Kidney (tissue), 14 donors: ENCODE data around the gene ZNF836. TPM values are rescaled to one million over a fixed set of nuclear protein-coding genes. Genes with fewer than 3 reads are reported as not detected.

Experiments
- DNase-seq, 5 donors: peaks; one replicate each; pipeline ENCODE4 v3.0.0-alpha.2; 2013 to 2020
- FAIRE-seq: peaks from 2 replicates; lab custom pipeline; 2012; peaks lifted over from hg19 to GRCh38; lab: Jason Lieb, UNC
- H3K27ac ChIP-seq, 2 donors: one replicate each; pipeline ENCODE4 v1.7.0; 2013; ENCODE audit warnings: low read depth in 2 of 2, low read length in 2 of 2, inconsistent platforms in 1 of 2
- H3K27me3 ChIP-seq: one replicate; pipeline ENCODE4 v1.7.1; 2013; ENCODE audit warnings: low read length, inconsistent platforms; ENCODE audit not compliant: control insufficient read depth, insufficient read depth
- H3K36me3 ChIP-seq, 3 donors: one replicate each; pipeline versions ENCODE4 v1.7.0 to v1.7.1; 2013; ENCODE audit warnings: low read length in 3 of 3, control low read depth in 1 of 3, inconsistent platforms in 1 of 3; ENCODE audit not compliant: insufficient read depth in 3 of 3, control insufficient read depth in 2 of 3
- H3K4me1 ChIP-seq, 3 donors: one replicate each; pipeline versions ENCODE4 v1.7.0 to v1.7.1; 2013; ENCODE audit warnings: low read length in 3 of 3, inconsistent platforms in 1 of 3, low read depth in 1 of 3; ENCODE audit not compliant: control insufficient read depth in 2 of 3, insufficient read depth in 2 of 3
- H3K4me3 ChIP-seq, 3 donors: one replicate each; pipeline versions ENCODE4 v1.7.0 to v1.8.1; 2013; ENCODE audit warnings: low read length in 3 of 3, control low read depth in 1 of 3, inconsistent platforms in 1 of 3
- H3K9ac ChIP-seq, 3 donors: one replicate each; pipeline versions ENCODE4 v1.7.0 to v1.7.1; 2013; ENCODE audit warnings: low read length in 3 of 3, control low read depth in 1 of 3, inconsistent platforms in 1 of 3
- H3K9me3 ChIP-seq, 3 donors: one replicate each; pipeline versions ENCODE4 v1.7.0 to v1.7.1; 2013; ENCODE audit warnings: low read length in 3 of 3, control low read depth in 1 of 3, inconsistent platforms in 1 of 3; ENCODE audit not compliant: control insufficient read depth in 2 of 3, insufficient read depth in 1 of 3
- intact Hi-C: fragments of 100-400 bp; cut with DNase I; formaldehyde crosslinking; loops from one replicate; pipeline ENCODE4 v1.11.1; 2022
- polyA plus RNA-seq: library from polyadenylated mRNA; stranded (reverse); fragments of 350-450 nt; fragmentation: Illumina TruSeq; extraction: RNeasy Lipid Tissue Mini Kit (QIAGEN cat#74804); gene quantifications from one replicate; pipeline ENCODE4 v1.2.3, GENCODE V29; 2014; ENCODE audit warnings: low read depth, low replicate concordance; ENCODE audit not compliant: insufficient read depth
- total RNA-seq: library from RNA; stranded (reverse); fragmentation: NEBNext Ultra II Directional; extraction: Animal tissue kit (Norgen Biotek cat#: 25700); gene quantifications from one replicate; pipeline ENCODE4 v1.2.1, GENCODE V29; 2021
- TF ChIP-seq, protein P1 (sequence below): IDR thresholded peaks from 3 replicates; pipeline ENCODE4 v1.5.1; 2012; ENCODE audit warnings: mild to moderate bottlenecking, moderate library complexity, borderline replicate concordance; ENCODE audit not compliant: insufficient read depth; ENCODE audit errors: extremely low read depth
- donor health status: control.
- donor health status: control.
- donor health status: control.
- donor health status: control.
- donor health status: control.
- donor health status: DM: yes; HTN: yes; CAD: no.
- donor health status: Normal renal cell carcinoma (clear cell type).

ZNF836 gene
- total and polyA plus RNA-seq, 2 donors from 2014 or later = 7.1 to 21.9 TPM

DNA sequence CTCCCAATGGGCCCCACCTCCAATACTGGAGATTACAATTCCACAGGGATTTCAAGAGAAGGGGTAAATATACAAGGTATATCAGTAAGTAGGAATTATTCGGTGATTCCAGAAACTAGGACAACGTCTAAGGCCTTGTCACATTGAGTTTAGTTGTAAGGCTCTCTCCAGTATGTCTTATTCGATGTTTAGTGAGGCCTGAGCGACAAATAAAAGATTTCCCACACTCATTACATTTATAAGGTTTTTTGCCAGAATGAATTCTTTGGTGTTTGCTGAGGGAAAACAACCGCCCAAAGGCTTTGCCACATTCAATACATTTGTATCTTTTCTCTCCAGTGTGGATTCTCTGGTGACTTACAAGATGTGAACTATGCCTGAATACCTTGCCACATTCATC is 56.7 kb downstream of the ZNF836 start:
- H3K9me3 ChIP-seq = peaks cover 32 to 94% (median 65%) of the 10 kb centered on the region in 3 donors
- no peak overlapping the region for H3K27ac ChIP-seq
- TF ChIP-seq, protein P1, sequence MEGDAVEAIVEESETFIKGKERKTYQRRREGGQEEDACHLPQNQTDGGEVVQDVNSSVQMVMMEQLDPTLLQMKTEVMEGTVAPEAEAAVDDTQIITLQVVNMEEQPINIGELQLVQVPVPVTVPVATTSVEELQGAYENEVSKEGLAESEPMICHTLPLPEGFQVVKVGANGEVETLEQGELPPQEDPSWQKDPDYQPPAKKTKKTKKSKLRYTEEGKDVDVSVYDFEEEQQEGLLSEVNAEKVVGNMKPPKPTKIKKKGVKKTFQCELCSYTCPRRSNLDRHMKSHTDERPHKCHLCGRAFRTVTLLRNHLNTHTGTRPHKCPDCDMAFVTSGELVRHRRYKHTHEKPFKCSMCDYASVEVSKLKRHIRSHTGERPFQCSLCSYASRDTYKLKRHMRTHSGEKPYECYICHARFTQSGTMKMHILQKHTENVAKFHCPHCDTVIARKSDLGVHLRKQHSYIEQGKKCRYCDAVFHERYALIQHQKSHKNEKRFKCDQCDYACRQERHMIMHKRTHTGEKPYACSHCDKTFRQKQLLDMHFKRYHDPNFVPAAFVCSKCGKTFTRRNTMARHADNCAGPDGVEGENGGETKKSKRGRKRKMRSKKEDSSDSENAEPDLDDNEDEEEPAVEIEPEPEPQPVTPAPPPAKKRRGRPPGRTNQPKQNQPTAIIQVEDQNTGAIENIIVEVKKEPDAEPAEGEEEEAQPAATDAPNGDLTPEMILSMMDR = no peak
- intact Hi-C loops = no loop called here
- DNase-seq (no peak), FAIRE-seq (no peak)
- peaks cover 26 to 41% (median 35%) of the 10 kb centered on the region in 3 donors for H3K36me3 ChIP-seq
- H3K4me3 ChIP-seq = peak overlapping the region in 2 of 3 donors; percentile 5 to 29
- no peaks in the 10 kb centered on the region for H3K27me3 ChIP-seq
- H3K4me1 ChIP-seq = no peaks in the 10 kb centered on the region
- H3K9ac ChIP-seq = no peak overlapping the region

DNA sequence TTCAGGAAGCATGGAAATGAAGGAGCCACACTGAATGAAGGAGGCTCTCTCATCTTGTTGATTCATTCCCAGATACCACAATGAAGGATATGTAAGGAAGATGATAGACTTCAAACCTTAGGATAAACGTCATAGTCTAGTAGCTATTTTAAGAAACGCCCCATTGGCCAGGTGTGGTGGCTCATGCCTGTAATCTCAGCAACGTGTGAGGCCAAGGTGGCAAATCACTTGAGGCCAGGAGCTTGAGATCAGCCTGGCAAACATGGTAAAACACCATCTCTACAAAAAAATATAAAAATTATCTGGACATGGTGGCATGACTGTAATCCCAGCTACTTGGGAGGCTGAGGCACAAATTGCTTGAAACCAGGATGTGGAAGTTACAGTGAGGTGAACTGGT is 58.8 kb downstream of the ZNF836 start:
- FAIRE-seq (no peak), DNase-seq (no peak)
- no peaks in the 10 kb centered on the region for H3K4me1 ChIP-seq
- H3K27me3 ChIP-seq = no peaks in the 10 kb centered on the region
- H3K9ac ChIP-seq = no peak overlapping the region
- no peak overlapping the region for H3K4me3 ChIP-seq
- peaks cover 16 to 22% (median 21%) of the 10 kb centered on the region in 3 donors for H3K36me3 ChIP-seq
- intact Hi-C loops = no loop called here
- peaks cover 23 to 82% (median 52%) of the 10 kb centered on the region in 3 donors for H3K9me3 ChIP-seq
- H3K27ac ChIP-seq = no peak overlapping the region
- TF ChIP-seq, protein P1 = no peak

DNA sequence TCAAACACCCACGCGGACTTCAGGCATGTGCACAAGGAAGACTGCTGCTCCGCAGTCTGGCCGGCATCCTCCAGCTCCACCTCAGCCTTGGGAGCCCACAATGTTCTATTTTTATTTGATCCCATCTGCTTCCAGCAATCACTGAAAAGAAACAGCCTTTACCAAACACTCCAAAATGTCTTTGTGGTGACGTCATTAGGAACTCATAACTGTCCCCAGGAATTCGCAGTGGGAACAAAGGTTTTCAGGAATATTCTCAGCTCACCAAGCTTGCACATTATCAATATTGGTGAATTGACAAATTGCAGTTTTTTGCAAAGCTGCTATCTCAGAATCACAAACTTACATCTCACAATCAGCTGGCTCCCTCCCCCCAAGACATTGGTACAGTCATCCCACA is 60.6 kb downstream of the ZNF836 start:
- H3K4me1 ChIP-seq = no peaks in the 10 kb centered on the region
- H3K27me3 ChIP-seq = no peaks in the 10 kb centered on the region
- H3K36me3 ChIP-seq = peaks cover 5 to 11% (median 6%) of the 10 kb centered on the region in 3 donors
- no peak overlapping the region for H3K9ac ChIP-seq
- H3K9me3 ChIP-seq = peaks cover 16 to 73% (median 41%) of the 10 kb centered on the region in 3 donors
- intact Hi-C loops = no loop called here
- FAIRE-seq (no peak), DNase-seq (no peak)
- TF ChIP-seq, protein P1 = no peak
- no peak overlapping the region for H3K4me3 ChIP-seq
- H3K27ac ChIP-seq = no peak overlapping the region

Other genes starting within 250 kb of the ZNF836 start
- 6.9 TPM for gene ZNF613, start 244.1 kb downstream of the ZNF836 start, total RNA-seq
- 5.8 TPM for gene ZNF613, start 244.1 kb downstream of the ZNF836 start, polyA plus RNA-seq
- gene ZNF350, start 184.8 kb downstream of the ZNF836 start, total RNA-seq = 18.9 TPM
- gene ZNF350, start 184.8 kb downstream of the ZNF836 start, polyA plus RNA-seq = 7.8 TPM
- gene ZNF615, start 163.4 kb downstream of the ZNF836 start, total RNA-seq = 15.3 TPM
- 5.3 TPM for gene ZNF615, start 163.4 kb downstream of the ZNF836 start, polyA plus RNA-seq
- gene ZNF614, start 143.2 kb downstream of the ZNF836 start, total RNA-seq = 9.4 TPM
- 3.0 TPM for gene ZNF614, start 143.2 kb downstream of the ZNF836 start, polyA plus RNA-seq
- gene ZNF432, start 122.8 kb downstream of the ZNF836 start, total RNA-seq = 19.5 TPM
- gene ZNF432, start 122.8 kb downstream of the ZNF836 start, polyA plus RNA-seq = 4.7 TPM
- 28.5 TPM for gene ZNF841, start 75.9 kb downstream of the ZNF836 start, total RNA-seq
- gene ZNF841, start 75.9 kb downstream of the ZNF836 start, polyA plus RNA-seq = 2.8 TPM
- gene ZNF616, start 31.7 kb downstream of the ZNF836 start, total RNA-seq = 12.8 TPM
- gene ZNF616, start 31.7 kb downstream of the ZNF836 start, polyA plus RNA-seq = 3.2 TPM
- 314 TPM for gene PPP2R1A, start 18.4 kb upstream of the ZNF836 start, total RNA-seq
- gene PPP2R1A, start 18.4 kb upstream of the ZNF836 start, polyA plus RNA-seq = 346 TPM
- gene ZNF766, start 98.0 kb upstream of the ZNF836 start, total RNA-seq = 22.8 TPM
- gene ZNF766, start 98.0 kb upstream of the ZNF836 start, polyA plus RNA-seq = 8.4 TPM
- 13.2 TPM for gene ZNF480, start 125.5 kb upstream of the ZNF836 start, total RNA-seq
- gene ZNF480, start 125.5 kb upstream of the ZNF836 start, polyA plus RNA-seq = 10.4 TPM
- gene ZNF610, start 164.6 kb upstream of the ZNF836 start, total RNA-seq = 4.9 TPM
- 4.2 TPM for gene ZNF610, start 164.6 kb upstream of the ZNF836 start, polyA plus RNA-seq
- gene ZNF880, start 198.3 kb upstream of the ZNF836 start, total RNA-seq = 27.2 TPM
- gene ZNF880, start 198.3 kb upstream of the ZNF836 start, polyA plus RNA-seq = 10.9 TPM
- 32.0 TPM for gene ZNF528, start 226.2 kb upstream of the ZNF836 start, total RNA-seq
- gene ZNF528, start 226.2 kb upstream of the ZNF836 start, polyA plus RNA-seq = 10.1 TPM